HG02852 (cell line): ENCODE data around the gene RHOB.
"Not testable (repeated sequence)": the region's sequence is repeated elsewhere in the genome, so short reads cannot be mapped to it uniquely, and the experiment has no call there.

Experiments
- ATAC-seq: cut with Tn5 transposase; IDR thresholded peaks from one replicate; pipeline ENCODE4 v1.9.1; 2021; ENCODE audit warnings: mild to moderate bottlenecking, moderate library complexity; ENCODE audit not compliant: unreplicated experiment

The RHOB gene

DNA sequence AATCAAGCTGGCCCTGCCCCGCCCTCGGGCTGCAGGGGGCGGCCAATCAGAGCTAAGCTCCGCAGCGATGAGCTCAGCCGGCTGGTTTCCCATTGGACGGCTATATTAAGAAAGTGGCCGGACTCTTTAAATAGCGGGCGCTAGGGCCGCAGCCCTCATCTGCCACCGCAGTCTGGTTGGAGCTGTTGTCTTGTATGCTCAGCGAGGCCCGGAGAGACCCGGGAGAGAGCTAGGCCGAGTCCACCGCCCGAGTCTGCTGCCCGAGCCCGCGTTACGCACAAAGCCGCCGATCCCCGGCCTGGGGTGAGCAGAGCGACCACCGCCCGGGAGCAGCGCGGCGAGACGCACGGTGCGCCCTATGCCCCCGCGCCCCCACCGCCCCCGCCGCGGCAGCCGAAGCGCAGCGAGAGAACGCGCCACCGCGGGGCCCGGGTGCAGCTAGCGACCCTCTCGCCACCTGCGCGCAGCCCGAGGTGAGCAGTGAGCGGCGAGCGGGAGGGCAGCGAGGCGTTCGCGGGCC, at the start of gene RHOB:
Gene RHOB (plus strand): TSS at position 158 of the 520 bp plus-strand sequence. CDS start 392 bp downstream, outside the sequence.
- ATAC-seq = peak; percentile 95

DNA sequence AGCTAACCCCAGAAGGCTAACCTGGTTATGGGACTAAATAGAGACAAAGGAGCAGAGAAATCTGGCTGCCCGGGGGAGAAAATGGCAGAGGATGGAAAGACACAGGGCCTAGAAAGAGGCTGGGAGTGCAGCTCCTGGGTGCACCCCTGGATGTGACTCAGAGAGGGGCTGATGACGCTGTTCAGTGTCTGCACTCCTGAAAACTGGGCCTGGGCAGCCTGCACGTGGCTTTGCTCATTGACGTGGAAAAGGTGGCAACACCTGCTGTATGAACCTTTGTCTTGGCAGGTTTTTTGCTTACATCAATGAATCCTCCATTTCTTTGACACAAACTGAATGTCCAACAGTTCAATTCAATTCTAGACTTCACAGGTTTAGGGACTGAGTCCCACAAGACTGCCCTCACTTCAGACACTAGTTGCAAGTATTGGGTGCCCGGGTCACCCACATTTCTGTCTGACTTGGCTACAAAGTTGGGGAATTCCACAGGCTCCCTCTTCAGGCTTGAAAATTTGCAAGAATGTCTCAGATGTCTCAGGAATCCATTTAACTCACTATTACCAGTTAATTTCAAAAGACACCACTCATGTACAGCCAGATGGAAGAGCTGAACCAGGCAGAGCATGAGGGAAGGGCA, 48.9 kb upstream of the RHOB start:
- ATAC-seq = no peak

DNA sequence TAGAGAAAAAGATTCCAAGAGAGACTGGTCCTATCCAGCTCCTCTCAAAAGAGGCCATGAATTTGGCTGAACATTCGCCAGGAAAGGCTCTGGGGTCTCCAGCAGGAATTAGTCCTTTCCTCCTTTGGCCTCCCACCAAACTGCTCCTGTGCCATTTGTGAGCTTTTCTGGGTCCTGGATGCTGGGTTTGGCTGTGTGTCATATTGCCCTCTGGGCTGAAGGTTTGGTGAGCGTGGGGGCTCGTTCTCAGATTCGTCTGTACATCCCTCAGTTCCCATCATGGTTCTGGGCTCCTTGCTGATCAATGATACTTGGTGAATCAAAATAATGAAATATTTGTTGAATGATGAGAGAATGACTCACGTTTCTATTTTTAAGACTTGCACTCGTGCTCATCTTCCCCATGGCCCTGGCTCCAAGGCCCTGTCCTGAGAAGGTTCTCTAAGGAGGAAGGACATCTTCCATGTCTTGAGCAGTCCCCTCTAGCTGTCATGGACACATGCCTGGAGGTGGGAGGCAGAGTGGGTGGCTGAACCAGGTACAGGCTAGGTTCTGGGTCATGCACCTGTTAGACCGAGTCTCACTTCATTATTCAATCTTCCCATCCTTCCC, 47.8 kb upstream of the RHOB start:
- no peak for ATAC-seq

DNA sequence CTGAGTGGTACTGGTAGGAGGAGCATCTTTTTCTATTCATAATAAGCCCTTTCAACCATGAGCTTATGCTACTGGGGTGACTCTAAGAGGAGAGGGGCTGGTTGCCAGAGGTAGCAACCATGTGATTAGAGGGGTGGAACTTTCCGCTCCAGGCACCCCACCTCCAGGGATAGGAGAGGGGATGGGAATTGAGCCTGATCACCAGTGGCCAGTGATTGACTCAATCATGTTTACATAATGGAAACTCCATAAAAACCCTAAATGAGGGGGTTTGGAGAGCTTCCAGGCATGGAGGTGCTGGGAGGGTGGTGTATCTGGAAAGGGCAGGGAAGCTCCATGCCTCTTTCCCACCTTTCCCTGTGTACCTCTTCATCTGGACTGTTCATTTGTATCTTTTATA, 46.6 kb upstream of the RHOB start:
- ATAC-seq = no peak

DNA sequence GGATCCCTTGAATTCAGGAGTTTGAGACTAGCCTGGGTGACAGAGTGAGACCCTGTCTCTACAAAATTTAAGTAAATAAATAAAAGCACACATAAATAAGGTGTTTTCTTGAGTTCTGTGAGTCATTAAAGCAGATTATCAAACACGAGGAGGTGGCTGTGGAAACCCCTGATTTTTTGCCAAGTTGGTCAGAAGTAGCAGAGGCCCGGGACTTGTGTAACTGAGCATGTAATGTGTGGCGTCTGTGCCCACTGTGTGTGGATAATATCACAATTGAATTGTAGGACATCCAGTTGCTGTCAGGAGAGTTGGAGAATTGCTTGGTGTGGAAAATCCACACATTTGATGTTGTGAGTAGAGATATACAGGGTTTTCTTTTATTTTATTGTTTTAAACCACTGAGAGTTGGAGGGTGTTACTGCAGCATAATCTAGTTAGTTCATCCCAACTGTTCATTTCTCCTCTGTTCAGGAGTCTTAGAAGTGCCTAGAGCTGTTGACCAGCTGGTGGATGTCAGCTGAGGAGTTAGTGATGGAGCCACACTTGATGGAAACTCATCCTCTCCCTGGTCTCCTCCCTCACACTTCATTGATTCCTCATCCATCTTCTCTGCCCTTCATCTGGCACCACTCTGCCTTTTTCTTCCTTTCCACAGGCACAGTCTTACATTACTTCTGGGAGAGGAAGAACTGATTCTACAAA, 45.9 kb upstream of the RHOB start:
- no peak for ATAC-seq

DNA sequence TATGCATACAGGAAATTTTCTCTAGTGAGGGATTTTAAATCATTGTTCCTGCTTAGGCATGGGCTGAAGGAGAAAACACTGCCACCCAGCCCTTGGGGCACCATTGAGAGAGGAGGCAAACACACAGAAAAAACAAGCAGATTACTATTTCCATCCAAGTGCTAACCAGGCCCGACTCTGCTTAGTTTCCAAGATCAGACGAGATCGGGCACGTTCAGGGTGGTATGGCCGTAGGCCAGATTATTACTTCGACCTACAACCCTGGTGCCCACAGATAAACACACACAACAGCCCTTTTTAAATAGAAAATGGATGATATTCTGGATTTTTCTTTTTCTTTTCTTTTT, 45.4 kb upstream of the RHOB start:
- no peak for ATAC-seq

DNA sequence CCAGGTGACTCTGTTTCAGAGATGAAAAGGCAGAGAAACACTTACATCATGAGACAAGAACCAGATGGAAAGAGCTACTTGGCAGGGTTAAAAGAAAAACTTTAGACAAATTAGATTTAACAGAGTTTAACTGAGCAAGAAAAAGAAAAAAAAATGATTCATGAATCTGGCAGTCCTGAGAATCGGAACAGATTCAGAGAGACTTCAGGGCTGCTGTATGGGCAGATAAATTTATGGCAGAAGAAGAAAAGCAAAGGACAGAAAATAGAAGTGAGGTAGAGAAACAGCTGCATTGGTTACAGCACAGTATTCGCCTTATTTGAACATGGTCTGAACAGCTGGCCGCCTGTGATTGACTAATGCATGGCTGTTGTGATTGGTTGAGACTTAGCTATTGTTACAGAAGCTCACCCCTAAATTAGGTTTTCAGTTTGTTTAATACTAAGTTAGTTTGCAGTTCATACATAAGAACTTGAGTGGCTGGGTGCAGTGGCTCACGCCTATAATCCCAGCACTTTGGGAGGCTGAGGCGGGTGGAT, 43.0 kb upstream of the RHOB start:
- no peak for ATAC-seq

DNA sequence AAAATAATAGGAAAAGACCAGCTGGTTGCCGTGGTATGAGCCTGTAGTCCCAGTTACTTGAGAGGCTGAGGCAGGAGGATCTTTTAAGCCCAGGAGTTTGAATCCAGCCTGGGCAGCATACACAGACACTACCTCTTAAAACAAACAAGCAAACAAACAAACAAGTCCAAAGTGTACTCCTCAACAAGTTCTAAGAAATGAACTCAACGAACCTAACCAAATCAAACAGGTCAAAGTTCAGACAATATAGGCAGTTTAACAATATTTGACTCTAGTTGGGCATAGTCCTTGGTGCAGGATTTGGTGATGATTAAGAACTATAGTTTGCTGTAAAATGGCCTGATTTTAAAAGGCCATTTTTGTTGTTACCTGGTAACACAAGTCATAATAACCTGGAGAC, 41.9 kb upstream of the RHOB start:
- ATAC-seq = no peak

DNA sequence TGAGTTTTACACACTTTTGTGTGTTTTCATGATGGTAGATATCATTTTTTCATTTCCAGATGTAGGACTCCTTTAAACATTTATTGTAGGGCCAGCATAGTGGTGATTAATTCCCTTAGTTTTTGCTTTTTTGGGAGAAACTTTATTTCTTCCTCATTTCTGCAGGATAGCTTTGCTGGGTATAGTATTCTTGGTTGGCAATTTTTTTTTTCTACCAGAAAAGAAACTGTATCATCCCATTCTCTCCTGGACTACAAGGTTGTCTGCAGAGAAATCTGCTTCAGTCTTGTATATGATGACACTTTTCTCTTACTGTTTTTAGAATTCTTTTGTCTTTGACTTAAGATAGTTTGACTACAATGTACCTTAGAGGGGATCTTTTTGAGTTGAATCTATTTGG, 37.8 kb upstream of the RHOB start:
- ATAC-seq = no peak

DNA sequence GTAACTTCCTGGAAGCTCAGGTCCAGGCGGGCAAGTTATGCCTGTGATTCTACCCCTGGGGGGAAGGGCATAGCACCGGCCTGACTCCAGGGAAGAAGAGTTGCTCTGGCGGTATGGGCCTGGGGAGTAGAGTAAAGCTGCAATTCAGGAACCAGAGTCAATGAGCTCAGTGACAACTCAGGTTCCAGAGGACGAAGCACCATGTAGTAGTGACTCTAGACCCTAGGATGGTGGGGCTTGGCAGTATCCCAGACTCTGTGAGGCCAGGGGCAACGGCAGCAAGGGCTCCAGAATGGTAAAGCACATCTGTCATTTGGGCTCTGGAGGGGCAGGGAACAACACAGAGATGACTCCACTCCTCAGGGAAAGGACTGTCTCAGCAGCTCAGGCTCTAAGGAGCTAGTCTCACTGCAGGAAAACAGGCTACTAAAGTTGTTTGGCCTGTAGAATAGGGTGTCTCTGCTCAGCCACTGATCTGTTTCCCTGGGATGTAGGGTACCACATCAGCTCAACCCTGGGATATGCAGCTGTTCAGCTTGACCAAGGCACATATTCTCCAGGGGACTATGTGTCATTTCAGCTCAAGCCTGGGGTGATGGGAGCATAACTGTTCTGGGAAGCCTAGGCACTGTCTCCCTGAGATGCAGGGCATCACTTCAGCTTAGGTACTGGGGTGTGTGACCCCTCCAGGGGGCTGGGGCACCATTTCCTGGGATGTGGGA, 36.2 kb upstream of the RHOB start:
- ATAC-seq = no peak

DNA sequence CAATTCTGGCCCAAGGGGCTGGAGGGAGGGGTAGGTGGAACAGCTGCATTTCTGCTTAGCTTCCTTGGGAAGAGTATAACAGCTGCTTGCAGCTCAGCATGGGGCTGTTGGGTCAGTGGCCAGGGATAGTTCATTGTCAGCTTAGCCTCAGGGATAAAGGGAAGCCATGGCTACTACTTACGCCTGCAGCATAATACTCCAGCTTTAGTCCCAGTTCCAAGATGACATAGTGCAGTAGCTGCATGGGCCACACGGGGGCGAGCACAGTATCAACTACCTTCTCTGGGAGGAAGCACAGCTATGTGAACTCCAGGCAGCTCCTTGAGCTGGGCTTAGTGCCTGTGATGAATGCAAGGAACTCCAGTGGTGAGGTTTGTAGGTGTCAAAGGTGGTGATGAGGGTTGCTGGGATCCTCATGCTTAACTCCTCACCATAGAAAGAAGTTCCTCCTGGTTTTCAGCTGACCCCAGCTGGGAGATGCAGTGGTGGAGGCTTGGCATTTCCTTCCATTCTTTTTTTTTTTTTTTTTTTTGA, 35.4 kb upstream of the RHOB start:
- ATAC-seq = peak; percentile 100

DNA sequence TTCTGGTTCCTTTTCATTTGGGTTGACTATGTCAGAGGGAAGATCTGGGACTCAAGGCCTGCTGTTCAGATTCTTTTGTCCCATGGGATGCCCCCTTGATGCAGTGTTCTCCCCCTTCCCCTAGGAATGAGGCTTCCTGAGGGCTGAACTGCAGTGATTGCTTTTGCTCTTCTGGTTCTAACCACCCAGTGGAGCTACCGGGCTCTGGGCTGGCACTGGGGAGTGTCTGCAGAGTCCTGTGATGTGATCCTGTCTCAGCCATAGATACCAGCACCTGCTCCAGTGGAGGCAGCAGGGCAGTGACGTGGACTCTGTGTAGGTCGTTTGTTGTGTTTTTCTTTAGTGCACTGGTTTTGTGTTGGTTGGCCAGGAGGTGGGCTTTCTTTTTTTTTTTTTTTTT, 32.1 kb upstream of the RHOB start:
- no peak for ATAC-seq

DNA sequence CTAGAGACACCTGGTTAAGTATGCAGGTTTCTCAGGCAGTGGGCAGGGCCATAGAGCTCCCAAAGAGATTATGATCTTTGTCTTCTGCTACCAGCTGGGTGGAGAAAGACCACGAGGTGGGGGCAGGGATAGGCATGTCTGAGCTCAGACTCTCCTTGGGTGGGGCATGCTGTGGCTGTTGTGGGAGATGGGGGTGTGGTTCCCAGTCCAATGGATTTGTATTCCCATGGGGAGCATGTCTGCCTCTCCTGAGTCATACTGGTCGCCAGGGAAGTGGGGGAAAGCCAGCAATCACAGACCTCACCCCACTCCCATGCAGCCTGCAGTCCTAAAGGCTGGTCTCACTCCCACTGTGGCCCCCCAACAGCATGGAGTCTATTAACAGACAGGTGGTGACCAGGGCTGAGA, 31.4 kb upstream of the RHOB start:
- ATAC-seq = no peak

DNA sequence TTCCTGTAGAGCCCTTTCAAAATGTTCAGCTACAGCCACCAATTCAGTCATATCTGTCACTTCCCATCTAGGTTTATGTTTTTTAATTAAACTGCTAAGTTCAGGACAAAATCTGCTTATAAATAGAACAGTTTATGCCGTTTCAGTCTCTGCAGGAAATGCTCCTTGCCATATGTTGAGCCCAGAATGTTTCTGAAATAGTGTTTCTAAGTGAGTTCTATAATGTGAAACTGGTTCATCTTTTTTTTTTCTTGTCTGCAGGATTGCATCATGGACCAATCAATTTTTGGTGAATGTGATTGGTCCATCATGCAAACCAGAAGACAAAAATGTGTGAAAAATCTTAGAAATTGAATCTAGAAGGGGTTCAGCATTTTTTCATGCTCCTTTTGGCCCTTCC, 30.2 kb upstream of the RHOB start:
- ATAC-seq = no peak

DNA sequence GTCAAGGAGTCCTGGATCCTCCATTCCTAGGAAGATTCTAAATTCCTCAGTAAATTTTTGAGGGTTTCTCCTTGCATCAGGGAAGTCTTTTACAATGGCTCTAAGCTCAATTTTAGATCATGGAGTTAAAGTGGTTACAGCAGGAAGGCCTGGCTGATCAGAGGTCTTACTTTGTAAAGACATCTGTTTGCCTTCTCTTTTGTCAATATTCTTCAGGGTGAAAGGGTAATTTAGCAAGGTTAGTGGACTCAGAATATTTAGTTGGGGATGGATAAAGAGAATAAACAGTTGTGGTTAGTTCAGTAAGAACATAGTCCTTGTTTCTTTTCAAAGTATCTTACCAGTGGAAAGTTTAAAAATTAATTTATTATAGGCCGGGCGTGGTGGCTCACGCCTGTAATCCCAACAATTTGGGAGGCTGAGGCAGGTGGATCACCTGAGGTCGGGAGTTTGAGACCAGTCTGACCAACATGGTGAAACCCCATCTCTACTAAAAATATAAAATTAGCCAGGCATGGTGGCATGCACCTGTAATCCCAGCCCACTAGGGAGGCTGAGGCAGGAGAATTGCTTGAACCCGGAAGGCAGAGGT, 29.5 kb upstream of the RHOB start:
- not testable (repeated sequence) for ATAC-seq

DNA sequence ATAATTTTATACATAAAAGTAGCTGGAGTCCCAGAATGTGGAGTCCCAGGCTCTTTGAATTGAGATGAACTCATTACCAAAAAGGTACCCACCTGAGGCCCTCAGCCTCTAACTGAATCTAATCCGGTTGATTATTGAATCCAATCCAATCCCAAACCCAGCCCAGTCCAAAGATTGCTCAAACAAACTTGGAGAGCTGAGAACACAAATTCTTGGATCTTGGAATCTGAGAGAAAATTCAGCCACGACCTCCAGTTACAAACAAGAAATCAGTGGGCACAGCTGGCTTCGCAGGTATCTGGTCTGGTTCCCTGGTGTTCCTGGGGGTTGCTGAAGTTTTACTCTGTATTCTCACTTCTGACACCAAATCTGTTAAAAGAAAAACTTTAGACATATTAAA, 28.4 kb upstream of the RHOB start:
- no peak for ATAC-seq

DNA sequence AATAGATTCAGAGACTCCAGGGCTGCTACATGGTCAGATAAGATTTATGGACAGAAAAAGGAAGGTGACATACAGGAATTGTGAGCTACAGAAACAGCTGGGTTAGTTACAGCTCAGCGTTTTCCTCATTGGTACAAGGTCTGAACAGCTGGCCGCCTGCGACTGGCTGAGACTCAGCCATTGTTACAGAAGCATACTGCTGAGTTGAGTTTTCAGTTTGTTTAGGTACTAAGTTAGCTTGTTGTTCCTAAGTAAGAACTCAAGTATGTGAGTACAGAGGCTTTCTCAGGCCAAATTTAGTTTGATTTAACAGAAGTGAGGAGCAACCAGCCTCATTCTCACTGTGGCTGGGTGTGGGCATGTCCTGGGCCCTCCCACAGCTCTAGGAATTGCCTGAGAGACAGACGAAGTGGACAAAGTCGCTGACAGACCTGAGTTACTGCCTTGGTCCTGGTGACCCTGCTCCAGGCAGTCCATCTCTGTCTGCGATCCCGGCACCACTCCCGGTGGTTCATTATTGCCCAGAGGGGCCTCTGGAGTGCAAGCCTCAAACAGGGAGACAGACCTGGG, 27.8 kb upstream of the RHOB start:
- ATAC-seq = no peak

DNA sequence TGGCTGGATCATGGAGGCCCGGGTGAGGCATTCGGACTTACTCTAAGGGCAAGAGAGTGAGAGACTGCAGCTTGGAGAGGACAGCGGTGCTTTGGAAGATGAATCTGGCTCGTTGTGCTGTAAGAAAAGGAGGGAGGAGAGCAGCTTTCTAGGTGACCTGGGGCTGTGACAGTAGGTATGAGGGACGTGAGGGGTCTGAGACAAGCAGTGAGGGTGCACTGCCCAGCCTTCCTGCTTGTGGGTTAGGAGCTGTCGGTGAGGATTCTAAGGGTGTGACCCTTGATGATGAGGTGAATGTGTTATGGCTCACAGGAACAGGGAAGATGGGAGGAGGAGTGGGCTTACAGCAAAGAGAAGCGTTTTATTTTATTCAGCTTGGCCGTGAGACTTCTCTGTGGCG, 27.1 kb upstream of the RHOB start:
- ATAC-seq = no peak

DNA sequence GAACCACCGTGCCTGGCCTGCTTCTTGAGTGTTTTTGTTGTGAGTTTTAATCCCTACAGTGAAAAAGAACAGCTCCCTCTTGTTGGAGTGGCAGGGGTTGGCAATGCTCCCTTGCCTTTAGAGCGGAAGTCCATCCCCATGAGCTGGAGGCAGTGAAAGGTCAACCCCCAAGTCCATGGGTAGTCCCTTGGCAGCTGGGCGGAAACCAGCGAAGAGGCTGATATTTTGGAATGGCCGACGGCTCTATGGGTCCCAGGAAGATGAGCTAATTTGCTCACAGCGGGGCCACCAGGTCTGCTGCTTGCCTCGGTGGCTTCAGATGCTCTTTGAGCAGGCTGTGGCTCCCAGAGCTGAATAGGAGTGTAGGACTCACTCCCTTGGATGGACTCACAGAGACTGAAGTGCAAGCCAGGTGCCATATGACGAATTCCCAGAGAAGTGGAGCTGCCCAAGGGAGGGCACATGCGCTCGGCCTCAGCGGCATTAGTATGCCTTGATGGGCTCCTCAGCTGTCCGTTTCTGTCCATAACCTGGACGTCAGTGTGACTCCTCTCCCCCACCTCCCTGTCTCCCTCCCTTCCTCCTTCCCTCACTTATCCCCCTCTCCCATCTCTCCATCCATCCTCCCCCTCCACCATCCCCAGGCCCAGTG, 25.4 kb upstream of the RHOB start:
- ATAC-seq = no peak

DNA sequence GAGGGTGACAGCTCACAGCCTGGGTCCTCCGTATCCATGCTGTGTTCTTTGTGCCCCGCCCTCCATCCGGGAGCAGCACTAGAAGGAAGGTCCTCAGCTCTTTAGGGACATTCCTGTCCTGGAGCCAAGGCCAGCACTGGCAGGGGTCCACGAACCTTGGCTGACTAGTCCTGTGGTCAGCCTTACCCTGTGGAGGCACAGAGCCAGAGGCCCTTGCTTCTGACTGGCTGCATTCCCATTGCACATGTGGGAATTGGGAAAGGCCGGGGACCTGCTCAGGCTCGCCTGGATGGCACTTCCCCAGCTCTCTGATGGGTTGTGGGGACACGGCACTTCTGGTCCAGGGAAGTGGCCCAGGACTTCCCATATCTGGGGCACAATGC, 24.9 kb upstream of the RHOB start:
- no peak for ATAC-seq
